ENCODE measurements around the gene SLC16A14. TPM values are rescaled to one million over a fixed set of nuclear protein-coding genes. Genes with fewer than 3 reads are reported as not detected.

The SLC16A14 gene
- total and polyA plus RNA-seq, 10 of the 15 experiments (the other 5 are each of a cell fraction or from before 2014, with no cell fraction given), result 0.87 to 6.4 (median 4.1) TPM; not detected in 1

DNA sequence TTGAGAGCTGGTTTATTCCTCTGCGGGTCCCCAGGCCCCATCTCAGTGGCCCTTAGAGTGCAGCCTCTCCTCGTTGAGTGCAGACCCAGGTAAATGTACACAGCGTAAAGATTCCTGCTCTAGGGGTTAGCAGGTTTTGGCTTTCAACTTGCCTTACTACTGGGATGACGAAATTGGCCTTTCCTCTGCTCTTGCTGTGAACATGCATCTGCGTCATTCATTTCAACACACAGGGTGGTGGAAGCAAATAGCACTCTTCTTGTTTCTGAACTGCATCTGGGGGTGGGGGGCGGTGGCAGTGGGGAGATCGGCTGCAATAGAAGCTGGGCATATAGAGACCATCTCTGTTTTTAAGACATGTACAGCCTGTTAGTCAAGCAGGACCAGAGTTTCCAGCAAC is 16.5 kb upstream of the SLC16A14 start:
- TF ChIP-seq RFX5 (IDR thresholded peaks at IDR 0.05; ENCODE audit: low read depth, low read length) (no peak), ZZZ3 (IDR thresholded peaks at IDR 0.05; ENCODE audit: control insufficient read depth, insufficient read length, low read depth) (no peak), CEBPB (IDR thresholded peaks at IDR 0.05; ENCODE audit: borderline replicate concordance in 1 of 2, low read depth in 2 of 2, low read length in 2 of 2) (no peak), ZNF24 (IDR thresholded peaks at IDR 0.05) (no peak), NFYB (IDR thresholded peaks at IDR 0.05; ENCODE audit: insufficient read depth, low read depth, low read length) (no peak), HDAC2 (IDR thresholded peaks at IDR 0.05) (no peak), CBFB (IDR thresholded peaks at IDR 0.05; ENCODE audit: low read depth) (no peak), RCOR1 (conservative IDR thresholded peaks at IDR 0.05; ENCODE audit: low read depth, low read length) (no peak)
- TF ChIP-seq, protein P1, sequence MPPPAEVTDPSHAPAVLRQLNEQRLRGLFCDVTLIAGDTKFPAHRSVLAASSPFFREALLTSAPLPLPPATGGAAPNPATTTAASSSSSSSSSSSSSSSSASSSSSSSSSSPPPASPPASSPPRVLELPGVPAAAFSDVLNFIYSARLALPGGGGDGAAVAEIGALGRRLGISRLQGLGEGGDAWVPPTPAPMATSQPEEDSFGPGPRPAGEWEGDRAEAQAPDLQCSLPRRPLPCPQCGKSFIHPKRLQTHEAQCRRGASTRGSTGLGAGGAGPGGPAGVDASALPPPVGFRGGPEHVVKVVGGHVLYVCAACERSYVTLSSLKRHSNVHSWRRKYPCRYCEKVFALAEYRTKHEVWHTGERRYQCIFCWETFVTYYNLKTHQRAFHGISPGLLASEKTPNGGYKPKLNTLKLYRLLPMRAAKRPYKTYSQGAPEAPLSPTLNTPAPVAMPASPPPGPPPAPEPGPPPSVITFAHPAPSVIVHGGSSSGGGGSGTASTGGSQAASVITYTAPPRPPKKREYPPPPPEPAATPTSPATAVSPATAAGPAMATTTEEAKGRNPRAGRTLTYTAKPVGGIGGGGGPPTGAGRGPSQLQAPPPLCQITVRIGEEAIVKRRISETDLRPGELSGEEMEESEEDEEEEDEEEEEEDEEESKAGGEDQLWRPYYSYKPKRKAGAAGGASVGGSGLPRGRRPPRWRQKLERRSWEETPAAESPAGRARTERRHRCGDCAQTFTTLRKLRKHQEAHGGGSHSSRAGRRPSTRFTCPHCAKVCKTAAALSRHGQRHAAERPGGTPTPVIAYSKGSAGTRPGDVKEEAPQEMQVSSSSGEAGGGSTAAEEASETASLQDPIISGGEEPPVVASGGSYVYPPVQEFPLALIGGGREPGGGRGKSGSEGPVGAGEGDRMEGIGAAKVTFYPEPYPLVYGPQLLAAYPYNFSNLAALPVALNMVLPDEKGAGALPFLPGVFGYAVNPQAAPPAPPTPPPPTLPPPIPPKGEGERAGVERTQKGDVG (CRISPR knock-in tag; IDR thresholded peaks at IDR 0.05), result no peak
- WGBS (ENCODE audit: insufficient coverage, insufficient replicate concordance, low lambda C conversion rate, missing lambda C conversion rate), result 60% methylated on average over 7 of the region's 7 CpGs
- ChIA-PET RAD21 (ENCODE audit: unreplicated experiment) (no interaction called here), CTCF (interaction anchor here (1.0 to 2.2 kb wide), 2 partner anchors 8 to 19 kb away, joined by 4 to 7 read pairs; no protein-coding TSS in a partner anchor), SMC1A (ENCODE audit: uncharacterized antibody, unreplicated experiment) (no interaction called here), POLR2A (interaction anchor here (0.7 kb wide), 1 partner anchor 73 kb away, joined by 3 read pairs; no protein-coding TSS in a partner anchor)
- H3K4me3 ChIP-seq, result no peak overlapping the region
- no peaks in the 10 kb centered on the region for H3K36me3 ChIP-seq (ENCODE audit: control insufficient read depth in 2 of 2, insufficient read depth in 2 of 2, low read length in 1 of 2)
- no peak for FAIRE-seq
- in situ Hi-C loops (cut with MboI), result no loop called here
- no peaks in the 10 kb centered on the region for H3K4me1 ChIP-seq (ENCODE audit: control insufficient read depth, insufficient read depth, low read length)
- ATAC-seq, result no peak
- no peaks in the 10 kb centered on the region for H3K9me3 ChIP-seq (replicated peaks; ENCODE audit: control insufficient read depth, insufficient read depth, low read length)
- no peak overlapping the region for H2AFZ ChIP-seq (ENCODE audit: control insufficient read depth, low read depth, low read length)
- no peak overlapping the region for H3K27ac ChIP-seq (ENCODE audit: control insufficient read depth, insufficient read depth)
- no peak overlapping the region for H3K4me2 ChIP-seq (ENCODE audit: control insufficient read depth, insufficient read depth)
- H3K27me3 ChIP-seq (replicated peaks in 1 of 2; ENCODE audit: control insufficient read depth in 2 of 2, insufficient read depth in 2 of 2, low read length in 1 of 2), result no peaks in the 10 kb centered on the region
- H4K20me1 ChIP-seq (ENCODE audit: control insufficient read depth, insufficient read depth), result no peaks in the 10 kb centered on the region
- no peak overlapping the region for H3K9ac ChIP-seq (ENCODE audit: control insufficient read depth, insufficient read depth, low read length)
- intact Hi-C loops (cut with micrococcal nuclease; ENCODE audit: unreplicated experiment), result no loop called here
- BruUV-seq (replicated peaks), result no TSS peak
- DNase-seq (ENCODE audit: low read depth, low spot score), result no peak
- H3K79me2 ChIP-seq (ENCODE audit: control insufficient read depth, insufficient read depth, low read length), result no peaks in the 10 kb centered on the region

Measured in GM12878 (cell line).